SH-SY5Y (cell line): ENCODE data around the gene MICB.

Experiments used
- GATA2 ChIP-seq: IDR thresholded peaks from 2 replicates; pipeline ENCODE4 v1.6.1; 2011; ENCODE audit warnings: mild to moderate bottlenecking, low read depth, low read length
- GATA3 ChIP-seq: IDR thresholded peaks from 2 replicates; pipeline ENCODE4 v1.6.1; 2011; ENCODE audit warnings: low read depth, mild to moderate bottlenecking, low read length, moderate library complexity

DNA sequence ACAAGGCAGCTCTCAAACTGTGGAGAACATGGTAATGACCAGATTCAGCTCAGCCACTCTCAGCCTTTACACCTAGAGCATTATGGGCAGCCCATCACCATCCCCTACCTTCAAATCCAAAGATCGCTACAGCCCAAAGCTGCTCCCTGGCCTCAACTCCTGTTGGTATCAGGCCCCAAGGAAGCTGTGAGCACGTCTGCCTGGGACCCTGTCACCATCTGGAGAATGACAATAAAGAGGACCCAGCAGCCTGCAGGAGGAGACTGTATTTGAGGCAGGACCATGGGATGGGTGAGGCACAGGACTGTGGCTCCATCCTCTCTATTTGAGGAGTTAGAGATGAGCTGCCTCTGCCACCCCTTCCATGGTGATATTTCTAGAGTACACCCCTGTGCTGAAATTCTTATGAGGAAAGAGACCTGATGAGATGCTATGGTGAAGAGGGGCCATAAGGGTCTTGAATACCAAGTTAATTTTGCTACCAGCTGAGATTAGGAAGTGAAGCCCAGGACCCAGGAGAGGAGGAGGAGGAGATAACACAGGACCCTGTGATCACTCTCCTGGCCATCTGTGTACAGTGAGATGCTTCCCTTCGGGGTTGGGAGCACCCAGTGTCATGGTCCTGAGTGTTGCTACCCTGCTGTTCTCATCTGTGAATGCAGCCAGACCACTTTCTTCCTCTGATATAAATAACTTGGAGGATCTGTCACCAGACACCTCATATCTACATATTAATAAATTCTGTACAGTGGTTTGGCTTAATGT lies 19.6 kb upstream of the MICB start:
- TF ChIP-seq GATA2: no peak
- TF ChIP-seq GATA3: no peak
